ENCODE data around the gene RBP7.
A peak's percentile ranks its signal among the peaks of the same experiment; 100 is the strongest.

RBP7 gene

DNA sequence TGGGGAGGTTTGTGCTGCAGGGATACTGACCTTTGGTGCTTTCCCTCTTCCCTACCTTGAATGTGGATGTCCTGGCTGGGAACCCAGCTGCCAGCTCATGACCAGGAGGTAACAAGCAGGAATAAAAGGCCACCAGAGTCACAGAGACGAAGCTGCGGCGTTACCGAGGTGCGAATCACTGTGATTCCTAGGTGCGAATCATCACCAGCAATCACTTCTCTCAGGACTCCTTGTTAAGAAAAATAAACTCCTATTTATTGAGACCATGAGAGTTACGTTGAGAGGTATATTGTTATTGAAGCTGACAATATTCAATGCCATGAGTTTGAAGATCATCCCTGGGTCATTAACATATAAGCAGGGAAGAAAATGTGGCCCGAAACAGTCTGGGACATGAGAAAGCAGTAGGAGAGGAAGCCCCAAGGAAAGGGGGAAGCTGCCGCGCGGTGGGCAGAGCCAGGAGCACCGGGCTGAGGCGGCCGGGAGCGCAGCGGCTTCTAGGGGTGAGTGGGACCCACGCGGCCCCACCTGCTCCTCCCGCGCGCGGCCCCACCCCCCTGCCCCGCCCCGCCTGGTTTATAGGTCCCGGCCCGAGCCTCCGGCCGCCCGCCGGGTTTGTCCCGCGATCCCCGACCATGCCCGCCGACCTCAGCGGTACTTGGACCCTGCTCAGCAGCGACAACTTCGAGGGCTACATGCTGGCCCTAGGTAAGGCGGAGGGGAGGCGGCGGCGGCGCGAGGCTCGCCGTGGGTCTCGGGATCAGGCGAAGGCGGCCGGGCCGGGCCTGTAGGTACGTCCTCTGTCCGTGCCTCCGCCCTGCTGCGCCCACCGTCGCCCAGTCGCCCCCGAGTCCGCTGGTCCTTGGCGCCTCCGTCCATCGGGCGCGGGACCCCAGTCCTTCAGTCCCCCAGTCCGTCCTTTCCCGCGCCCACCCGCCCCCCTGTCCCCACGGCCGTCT, at the start of gene RBP7:
Gene RBP7 (plus strand): TSS at position 605 of the 959 bp plus-strand sequence. CDS start 31 bp downstream, at position 636.
- H3K4me3 Mint-ChIP-seq: peak within 1 kb of the TSS; percentile 81
- peaks cover 17% of the 10 kb centered on the region for H3K9me3 Mint-ChIP-seq
- TF ChIP-seq, protein P1, sequence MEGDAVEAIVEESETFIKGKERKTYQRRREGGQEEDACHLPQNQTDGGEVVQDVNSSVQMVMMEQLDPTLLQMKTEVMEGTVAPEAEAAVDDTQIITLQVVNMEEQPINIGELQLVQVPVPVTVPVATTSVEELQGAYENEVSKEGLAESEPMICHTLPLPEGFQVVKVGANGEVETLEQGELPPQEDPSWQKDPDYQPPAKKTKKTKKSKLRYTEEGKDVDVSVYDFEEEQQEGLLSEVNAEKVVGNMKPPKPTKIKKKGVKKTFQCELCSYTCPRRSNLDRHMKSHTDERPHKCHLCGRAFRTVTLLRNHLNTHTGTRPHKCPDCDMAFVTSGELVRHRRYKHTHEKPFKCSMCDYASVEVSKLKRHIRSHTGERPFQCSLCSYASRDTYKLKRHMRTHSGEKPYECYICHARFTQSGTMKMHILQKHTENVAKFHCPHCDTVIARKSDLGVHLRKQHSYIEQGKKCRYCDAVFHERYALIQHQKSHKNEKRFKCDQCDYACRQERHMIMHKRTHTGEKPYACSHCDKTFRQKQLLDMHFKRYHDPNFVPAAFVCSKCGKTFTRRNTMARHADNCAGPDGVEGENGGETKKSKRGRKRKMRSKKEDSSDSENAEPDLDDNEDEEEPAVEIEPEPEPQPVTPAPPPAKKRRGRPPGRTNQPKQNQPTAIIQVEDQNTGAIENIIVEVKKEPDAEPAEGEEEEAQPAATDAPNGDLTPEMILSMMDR (IDR thresholded peaks at IDR 0.05): no peak
- H3K36me3 Mint-ChIP-seq (ENCODE audit: low read depth): no peaks in the 10 kb centered on the region
- peaks cover 96% of the 10 kb centered on the region for H3K27me3 Mint-ChIP-seq (ENCODE audit: low read depth, poor library complexity)
- H3K27ac Mint-ChIP-seq: no peak within 1 kb of the TSS
- H3K4me1 Mint-ChIP-seq: peaks cover 5% of the 10 kb centered on the region
- DNase-seq: peak; percentile 51

GRCh38 chr1:9957726-9958125, 39.3 kb upstream of the RBP7 start:
- Mint-ChIP-seq H3K4me1 (peaks cover 31% of the 10 kb centered on the region), H3K4me3 (no peak overlapping the region), H3K9me3 (no peaks in the 10 kb centered on the region), H3K27ac (no peak overlapping the region), H3K27me3 (ENCODE audit: low read depth, poor library complexity) (no peaks in the 10 kb centered on the region), H3K36me3 (ENCODE audit: low read depth) (peaks cover 4% of the 10 kb centered on the region)
- DNase-seq: no peak
- TF ChIP-seq, protein P1 (IDR thresholded peaks at IDR 0.05): no peak

- no peaks in the 10 kb centered on the region for H3K9me3 Mint-ChIP-seq
These were observed 37.0 kb upstream of the RBP7 start for GRCh38 chr1:9960011-9960410.

DNA sequence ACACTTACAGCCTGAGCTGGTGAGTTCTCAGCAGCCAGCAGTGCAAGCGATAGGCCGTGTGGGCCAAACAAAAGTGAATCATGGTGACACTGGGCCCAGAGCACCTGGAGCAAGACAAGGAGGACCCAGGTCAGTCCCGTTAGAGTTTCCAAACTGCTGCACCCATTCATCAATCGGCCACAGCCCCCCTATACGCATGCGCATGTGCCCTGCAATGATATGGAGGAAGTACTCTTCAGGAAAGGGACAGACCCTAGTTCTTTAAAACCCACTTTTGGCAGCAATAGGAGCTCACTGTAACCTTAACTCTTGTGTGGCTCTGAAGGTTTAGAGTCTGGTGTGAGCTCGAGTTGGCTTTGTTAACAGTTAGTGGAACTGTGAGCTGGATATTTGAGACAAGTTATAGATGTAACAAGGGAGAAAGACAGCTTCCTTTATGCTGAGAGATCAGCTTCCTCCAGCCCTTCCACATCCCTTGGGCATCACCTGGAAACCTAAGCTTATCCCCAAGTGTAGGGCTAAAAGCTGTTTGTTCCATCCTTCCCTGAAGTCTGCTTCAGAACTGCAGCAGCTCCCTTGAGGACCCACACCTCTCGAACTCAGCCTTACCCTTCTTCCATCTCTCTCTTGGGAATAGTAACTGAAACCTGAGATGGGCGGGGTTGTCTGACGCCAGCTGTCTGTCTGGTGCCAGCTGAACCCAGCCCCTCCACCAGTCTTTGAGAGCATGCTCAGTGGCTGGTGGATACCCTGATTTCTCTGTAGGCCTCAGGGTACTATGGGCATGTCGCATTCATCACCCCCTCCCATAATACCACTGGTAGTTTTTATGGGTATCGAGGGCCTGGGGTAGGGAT, 36.1 kb upstream of the RBP7 start:
- Mint-ChIP-seq H3K9me3 (no peaks in the 10 kb centered on the region), H3K4me1 (peaks cover 31% of the 10 kb centered on the region), H3K27me3 (ENCODE audit: low read depth, poor library complexity) (peaks cover 2% of the 10 kb centered on the region), H3K27ac (peak overlapping the region; percentile 91), H3K36me3 (ENCODE audit: low read depth) (peaks cover 9% of the 10 kb centered on the region), H3K4me3 (no peak overlapping the region)
- peak; percentile 40 for DNase-seq
- TF ChIP-seq, protein P1 (IDR thresholded peaks at IDR 0.05): no peak

More at GRCh38 chr1:9960011-9960410, 37.0 kb upstream of the RBP7 start:
- Mint-ChIP-seq H3K36me3 (ENCODE audit: low read depth) (peaks cover 9% of the 10 kb centered on the region), H3K27me3 (ENCODE audit: low read depth, poor library complexity) (peaks cover 2% of the 10 kb centered on the region), H3K4me1 (peaks cover 31% of the 10 kb centered on the region), H3K4me3 (no peak overlapping the region), H3K27ac (no peak overlapping the region)
- no peak for DNase-seq
- TF ChIP-seq, protein P1 (IDR thresholded peaks at IDR 0.05): no peak

DNA sequence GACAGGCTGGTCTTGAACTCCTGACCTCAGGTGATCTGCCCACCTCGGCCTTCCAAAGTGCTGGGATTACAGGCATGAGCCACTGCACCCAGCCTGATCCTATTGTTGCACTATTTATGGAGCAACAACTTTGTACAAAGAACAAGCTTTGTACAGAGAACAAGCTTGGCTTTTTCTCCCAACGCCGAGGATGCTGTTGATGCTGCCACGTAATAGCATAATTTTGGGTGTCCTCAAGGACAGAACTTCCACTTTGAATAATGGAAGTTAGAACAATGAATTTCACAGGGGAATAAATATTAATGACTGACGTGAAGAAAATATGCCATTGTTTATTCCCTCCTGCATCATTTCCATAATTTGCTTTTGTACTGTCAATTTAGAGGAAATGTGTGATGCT, 12.8 kb upstream of the RBP7 start:
- TF ChIP-seq, protein P1 (IDR thresholded peaks at IDR 0.05): no peak
- peaks cover 17% of the 10 kb centered on the region for H3K36me3 Mint-ChIP-seq (ENCODE audit: low read depth)
- no peaks in the 10 kb centered on the region for H3K9me3 Mint-ChIP-seq
- H3K4me3 Mint-ChIP-seq: no peak overlapping the region
- H3K4me1 Mint-ChIP-seq: peaks cover 5% of the 10 kb centered on the region
- H3K27me3 Mint-ChIP-seq (ENCODE audit: low read depth, poor library complexity): peaks cover 5% of the 10 kb centered on the region
- no peak overlapping the region for H3K27ac Mint-ChIP-seq
- DNase-seq: no peak

All from nephron progenitor cell (in vitro differentiated cells).